NCI-H2196 treated with DMSO at 0.1 percent for 48 hours (cell line): ENCODE results near the gene NANOS1.

Source experiments
- DNase-seq: peaks from one replicate; lab custom pipeline; 2025; ENCODE audit not compliant: unreplicated experiment; lab: John Stamatoyannopoulos, UW

Gene NANOS1

DNA sequence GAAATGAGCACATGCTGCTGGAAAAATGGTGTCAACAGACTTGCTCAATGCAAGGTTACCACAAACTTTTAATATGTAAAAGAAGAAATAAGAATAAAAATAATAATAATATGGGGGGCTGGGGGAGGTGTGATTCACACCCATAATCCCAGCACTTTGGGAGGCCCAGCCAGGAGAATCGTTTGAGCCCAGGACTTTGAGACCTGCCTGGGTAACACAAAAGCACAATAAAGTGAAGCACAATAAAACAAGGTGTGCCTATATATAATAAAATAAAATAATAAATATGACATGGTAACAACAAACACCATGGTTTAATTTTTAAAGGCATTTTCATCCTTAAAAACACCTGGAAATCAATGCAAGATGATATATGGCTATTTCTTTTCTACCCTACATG, 26.0 kb downstream of the NANOS1 start:
- no peak for DNase-seq

DNA sequence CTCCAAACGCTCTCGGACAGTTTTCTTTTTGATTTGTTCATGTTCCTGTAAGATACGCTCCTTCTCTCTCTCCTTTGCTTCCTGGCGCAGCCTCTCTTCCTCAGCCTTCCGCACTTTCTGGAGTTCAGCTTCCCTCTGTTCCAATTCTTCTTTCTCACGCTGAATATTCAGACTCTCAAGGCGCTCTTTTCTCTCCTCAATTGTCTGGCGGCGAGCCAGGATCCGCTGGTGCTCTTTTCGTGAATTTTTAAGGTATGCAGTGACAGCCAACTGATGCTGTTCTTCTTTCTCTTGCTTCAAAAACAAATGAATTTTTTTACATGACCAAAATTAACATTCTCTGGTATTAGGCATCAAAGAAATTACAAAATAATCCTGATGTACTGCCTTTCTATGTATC, 28.5 kb downstream of the NANOS1 start:
- no peak for DNase-seq

DNA sequence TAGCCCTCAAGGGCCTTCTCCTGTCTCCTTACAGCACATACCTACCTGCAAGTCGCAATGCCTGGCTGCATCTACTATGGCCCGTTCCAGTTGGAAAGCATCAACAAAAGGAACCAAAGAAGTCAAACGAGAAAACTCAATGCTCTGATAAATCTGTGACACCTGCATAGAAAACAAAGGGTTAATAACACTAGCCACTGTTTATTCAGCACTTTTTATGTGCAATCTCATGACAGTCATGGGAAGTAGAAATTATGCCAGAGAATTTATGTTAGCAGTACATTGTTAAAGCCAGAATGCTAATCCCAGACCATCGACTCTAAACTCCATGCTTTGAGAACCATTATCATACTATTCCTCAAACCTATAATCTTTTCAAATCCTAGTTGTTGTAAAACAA, 30.0 kb downstream of the NANOS1 start:
- no peak for DNase-seq

DNA sequence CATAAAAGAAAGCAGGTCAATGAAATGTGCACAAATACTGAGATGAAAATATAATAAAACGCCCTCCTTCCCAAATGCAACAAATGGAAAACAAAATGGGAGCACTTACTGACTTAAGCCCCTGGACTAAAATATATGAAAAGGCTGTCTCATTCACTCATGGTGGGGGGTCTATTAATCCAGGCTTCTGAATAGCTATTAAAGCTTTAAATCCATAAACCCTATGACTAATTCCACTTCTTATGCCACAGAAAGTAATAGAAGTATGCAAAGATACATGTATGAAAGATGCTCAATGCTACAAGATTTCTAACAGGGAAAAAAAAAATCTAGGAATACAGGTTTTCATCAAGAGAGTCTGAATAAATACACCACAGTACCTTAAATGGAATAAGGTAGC, 30.6 kb downstream of the NANOS1 start:
- no peak for DNase-seq

DNA sequence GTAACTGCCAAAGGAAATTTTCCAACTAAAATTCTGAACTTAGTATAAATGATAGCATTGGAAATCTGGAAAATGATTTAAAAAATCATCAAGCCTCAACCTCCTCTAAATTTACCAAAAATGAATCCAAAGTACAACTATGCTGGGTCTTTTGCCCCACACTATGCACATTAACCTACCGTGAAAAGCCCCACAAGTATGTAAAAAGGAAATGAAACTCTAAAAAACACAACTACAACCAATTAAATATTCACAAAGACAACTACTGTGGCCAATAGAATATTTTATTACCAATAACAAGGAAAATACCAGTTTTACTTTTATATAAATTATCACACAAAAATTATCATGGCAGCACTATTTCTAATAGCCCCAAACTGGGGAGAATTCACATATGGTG, 31.8 kb downstream of the NANOS1 start:
- no peak for DNase-seq

DNA sequence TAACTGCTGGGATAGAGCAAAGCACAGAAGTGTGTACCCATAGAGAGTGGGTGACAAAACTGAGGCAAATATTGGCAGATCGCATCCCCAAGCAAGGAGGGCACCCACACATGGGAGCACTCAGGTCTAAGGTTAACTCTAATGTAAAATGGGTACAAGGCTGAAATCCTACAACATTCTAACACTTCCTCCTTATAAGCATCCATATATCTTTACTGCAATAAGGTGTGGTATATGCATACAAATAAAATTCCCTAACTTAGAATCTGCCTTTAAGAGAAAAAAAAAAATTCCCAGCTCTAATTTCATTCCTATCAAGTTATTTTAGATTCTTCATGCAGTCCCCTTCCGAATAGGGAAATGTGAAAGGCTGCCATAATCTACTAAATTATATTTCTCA, 32.4 kb downstream of the NANOS1 start:
- no peak for DNase-seq

DNA sequence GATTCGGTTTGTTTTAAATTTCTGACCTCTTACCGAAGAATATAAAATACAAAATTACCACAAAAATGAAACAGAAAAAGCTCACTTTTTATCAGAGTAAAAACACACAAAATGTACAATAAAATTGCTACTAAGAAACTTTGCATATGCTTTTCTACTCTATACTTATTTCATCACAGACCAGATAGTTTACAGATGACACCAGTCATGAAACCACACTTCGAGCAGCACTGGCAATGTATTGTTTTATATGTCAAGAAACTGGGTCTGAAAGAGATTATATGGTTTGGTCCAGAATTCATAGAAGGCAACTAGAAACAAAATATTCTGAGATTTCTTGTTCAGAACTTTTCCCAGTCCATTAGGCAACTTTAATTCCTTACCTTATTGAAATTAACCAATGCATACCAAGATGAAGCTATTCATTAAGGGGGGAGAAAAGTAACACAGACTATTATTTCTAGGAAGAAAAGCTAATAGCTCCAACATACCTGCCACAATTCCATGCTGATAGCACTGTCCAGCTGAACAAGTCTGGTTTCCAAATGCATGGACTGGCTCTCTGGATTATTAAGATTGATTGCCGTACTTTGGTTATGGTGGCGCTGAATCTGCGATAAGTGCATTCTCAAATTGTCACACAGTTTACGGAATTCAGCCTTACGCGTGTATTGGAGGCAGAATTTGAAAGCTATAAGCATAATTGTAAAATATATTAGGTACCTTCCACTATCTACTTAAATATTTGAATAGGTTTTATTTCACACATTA, 41.1 kb downstream of the NANOS1 start:
- DNase-seq: no peak

DNA sequence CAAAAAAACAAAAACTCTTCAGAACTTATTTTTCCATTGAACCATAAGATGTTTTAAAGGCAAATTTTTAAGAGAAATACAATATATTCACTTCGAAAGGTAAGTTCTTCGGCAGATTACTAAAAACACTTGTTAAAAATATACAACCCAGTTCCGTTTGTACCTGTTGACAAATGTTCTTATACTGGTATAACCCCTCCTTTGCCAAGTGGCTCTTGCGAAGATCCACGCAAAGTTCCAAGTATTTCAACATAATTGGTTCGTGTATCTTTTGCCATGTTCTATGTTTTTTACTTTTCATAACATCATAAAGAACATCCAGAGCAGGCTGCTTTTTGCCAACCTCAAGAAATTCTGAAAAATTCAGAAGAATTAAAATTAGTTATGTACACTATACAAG, 44.1 kb downstream of the NANOS1 start:
- no peak for DNase-seq

DNA sequence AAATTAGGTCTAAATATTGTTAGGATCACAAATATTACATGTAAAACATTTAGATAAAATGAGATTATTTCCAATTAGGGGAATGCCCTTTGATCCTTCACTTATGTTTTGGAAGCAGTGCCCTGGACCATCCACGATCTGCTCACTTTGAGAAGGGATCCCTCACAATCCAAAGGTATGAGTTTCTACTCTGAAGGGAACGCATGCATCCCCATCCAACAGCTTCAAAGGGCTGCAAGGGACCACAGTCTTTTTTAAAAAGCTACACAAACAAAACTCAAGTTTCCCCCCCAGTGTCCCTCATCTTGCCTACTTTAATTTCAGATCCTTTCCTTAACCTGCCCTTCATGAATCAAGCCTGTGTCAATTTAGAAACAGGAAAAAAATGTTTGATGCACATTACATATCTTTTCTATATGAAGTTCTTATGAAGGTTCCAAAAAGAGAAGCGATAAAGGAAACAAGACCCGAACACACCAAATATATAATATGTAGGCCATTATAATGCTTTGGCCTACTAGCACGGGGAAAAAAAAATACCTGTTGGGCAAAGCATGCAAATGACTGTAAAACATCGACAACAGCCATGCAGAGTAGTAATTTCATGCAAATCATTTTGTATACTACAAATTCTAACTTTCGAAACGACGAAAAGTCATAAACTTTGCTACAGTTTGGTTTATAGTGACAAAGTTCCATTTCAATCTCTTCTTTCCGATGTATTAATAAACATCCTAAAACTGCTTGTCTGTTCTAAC, 49.1 kb downstream of the NANOS1 start:
- DNase-seq: no peak

DNA sequence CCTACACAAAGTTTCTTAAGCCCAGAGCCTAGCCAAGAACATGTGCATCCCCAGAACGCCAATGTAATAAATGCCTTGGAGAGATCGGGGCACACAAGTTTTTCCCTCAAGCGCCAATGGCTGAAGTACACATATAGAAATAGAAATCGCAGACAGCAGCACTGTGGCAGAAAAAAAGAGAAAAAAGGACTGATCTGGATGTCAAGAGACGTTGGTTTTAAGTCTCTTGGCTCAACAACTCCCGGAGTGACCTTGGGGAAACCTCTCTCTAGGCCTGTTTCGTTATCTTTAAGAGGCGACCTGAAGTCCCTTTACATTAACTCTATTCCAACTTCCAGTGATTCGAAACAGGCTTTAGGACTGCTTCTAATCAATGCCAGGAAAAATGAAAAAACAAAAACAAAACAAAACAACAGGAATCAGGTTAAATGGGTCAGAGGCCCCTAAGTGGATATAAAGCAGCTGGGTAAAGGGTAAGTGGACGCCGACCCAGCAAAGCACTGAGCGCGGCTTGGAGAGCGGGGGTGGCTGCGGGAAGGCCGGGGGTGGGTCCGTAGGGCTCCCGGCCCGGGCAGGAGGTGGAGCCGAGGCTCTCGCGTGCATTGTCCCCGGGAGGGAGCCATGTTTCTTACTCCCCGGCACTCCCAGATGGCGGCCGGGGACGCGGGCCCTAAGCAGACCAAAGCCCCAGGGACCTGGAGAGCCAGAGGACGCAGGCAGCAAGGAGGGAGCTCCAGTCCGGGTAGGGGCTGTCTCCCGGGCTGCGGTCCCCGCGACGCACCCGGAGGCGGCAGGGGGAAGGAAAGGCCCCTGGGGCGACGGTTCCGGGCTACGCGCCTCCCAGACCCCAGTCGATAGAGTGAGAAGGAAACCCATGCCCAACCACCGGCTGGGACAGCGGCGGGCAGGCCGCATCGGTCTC, 50.3 kb downstream of the NANOS1 start:
- DNase-seq: no peak

DNA sequence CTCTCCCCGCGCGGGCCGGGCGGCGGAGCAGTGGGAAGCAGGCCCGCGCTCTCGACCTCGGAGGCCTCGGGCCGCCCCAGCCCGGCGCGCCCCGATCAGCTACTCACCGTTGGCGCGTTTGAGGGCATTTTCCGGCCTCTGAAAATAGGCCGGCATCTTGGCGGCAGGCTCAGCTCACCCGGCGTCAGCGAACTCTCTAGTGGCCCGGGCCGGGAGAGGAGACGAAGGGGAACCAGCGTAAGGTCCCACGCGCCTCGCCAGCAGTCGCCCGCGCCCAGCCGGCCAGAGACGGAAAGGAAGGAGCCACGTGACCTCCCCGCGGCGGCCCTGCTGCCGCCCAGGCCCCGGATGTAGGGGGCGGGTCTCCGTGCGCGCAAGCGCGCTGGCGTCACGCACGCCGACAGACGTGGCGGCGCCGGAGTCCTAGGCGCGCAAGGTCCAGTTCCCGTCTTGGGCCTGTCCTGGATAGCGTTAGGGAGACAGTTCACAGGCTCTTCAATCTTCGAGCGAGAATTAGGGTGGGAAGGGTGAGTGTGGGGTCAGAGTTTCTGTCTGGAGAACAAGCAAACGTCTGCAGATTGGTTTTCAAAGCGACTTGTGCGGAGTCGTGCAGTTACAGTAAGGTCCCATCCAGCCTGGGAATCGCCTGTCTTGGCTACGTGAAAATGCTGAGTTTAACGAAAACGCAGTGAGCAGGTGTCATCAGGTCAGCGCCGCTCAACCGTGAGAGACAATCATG, 51.2 kb downstream of the NANOS1 start, which contains the start of gene EIF3A:
TSS of gene EIF3A (minus strand) at position 297 of the 739 bp plus-strand sequence. CDS start at position 156, 141 bp downstream.
- DNase-seq: peak; percentile 53
